ENCODE results near the gene E2F4. TPM values are rescaled to one million over a fixed set of nuclear protein-coding genes. Genes with fewer than 3 reads are reported as not detected.

The E2F4 gene
- total and polyA plus RNA-seq, 2 of the 13 experiments (the other 11 are each of a cell fraction or from before 2014, with no cell fraction given), result 84.8 to 91.2 TPM

DNA sequence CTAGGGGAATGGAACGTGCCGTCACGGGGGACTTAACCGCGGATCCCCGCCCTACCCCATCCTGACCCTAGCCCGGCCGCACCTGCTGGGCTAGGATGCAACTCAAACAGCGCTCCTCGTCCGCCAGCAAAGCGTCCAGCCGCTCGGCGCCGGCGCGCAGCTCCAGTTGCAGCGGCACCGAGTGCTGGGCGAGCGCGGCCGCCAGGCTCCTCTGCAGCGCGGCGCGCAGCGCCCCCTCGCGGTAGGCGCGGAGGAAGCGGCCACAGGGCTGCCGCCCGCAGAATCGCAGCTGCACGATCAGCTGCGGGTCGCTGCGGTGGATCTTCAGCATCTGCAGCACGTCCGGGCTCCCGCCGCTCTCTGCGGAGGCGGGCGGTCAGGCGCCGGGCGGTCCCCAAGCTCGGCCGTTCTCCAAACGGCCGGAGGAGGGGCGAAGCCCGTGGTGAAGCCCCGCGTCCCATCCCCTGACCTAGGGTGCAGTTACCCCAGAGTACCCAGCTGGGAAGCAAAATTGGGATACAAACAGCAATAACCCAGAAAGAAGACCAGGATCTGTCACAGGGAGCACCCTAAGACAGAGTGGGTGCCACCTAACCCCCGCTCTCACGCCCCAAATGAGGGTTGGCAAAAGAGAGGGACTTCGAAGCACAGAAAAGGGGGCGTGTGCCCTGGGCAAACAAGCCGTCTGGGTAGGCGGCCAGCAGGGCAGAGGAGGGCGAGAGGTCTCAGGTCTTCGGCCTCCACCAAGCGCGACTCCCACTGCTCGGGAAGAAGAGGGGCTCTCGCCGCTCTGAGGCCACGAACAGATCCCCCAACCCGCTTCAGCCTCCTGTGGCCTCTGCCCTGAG lies 36.4 kb upstream of the E2F4 start (continued):
- TF ChIP-seq PHF8 (CRISPR knock-in tag; IDR thresholded peaks at IDR 0.05), result peak; percentile 36; the same call in 1 of the 2 replicates
- TF ChIP-seq SMAD3 (CRISPR knock-in tag; IDR thresholded peaks at IDR 0.05), result no peak
- no peak for TF ChIP-seq SIX1 (CRISPR knock-in tag; IDR thresholded peaks at IDR 0.05; ENCODE audit: borderline replicate concordance)
- TF ChIP-seq MYC (CRISPR knock-in tag; IDR thresholded peaks at IDR 0.05; ENCODE audit: borderline replicate concordance), result peak; percentile 61
- TF ChIP-seq FOXA1 (IDR thresholded peaks at IDR 0.05), result no peak
- TF ChIP-seq FOXA1 (CRISPR knock-in tag; IDR thresholded peaks at IDR 0.05), result no peak
- no peak for TF ChIP-seq KDM5A (IDR thresholded peaks at IDR 0.05; ENCODE audit: borderline replicate concordance, low read length)
- TF ChIP-seq MXI1 (IDR thresholded peaks at IDR 0.05; ENCODE audit: borderline replicate concordance, low read depth, low read length), result peak; percentile 62; the same call in 1 of the 3 replicates
- TF ChIP-seq, protein P1, sequence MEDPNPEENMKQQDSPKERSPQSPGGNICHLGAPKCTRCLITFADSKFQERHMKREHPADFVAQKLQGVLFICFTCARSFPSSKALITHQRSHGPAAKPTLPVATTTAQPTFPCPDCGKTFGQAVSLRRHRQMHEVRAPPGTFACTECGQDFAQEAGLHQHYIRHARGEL (CRISPR knock-in tag; IDR thresholded peaks at IDR 0.05), result no peak
- TF ChIP-seq RXRA (CRISPR knock-in tag; IDR thresholded peaks at IDR 0.05), result no peak
- no peak for TF ChIP-seq ELF4 (CRISPR knock-in tag; IDR thresholded peaks at IDR 0.05; ENCODE audit: borderline replicate concordance)
- TF ChIP-seq, protein P2, sequence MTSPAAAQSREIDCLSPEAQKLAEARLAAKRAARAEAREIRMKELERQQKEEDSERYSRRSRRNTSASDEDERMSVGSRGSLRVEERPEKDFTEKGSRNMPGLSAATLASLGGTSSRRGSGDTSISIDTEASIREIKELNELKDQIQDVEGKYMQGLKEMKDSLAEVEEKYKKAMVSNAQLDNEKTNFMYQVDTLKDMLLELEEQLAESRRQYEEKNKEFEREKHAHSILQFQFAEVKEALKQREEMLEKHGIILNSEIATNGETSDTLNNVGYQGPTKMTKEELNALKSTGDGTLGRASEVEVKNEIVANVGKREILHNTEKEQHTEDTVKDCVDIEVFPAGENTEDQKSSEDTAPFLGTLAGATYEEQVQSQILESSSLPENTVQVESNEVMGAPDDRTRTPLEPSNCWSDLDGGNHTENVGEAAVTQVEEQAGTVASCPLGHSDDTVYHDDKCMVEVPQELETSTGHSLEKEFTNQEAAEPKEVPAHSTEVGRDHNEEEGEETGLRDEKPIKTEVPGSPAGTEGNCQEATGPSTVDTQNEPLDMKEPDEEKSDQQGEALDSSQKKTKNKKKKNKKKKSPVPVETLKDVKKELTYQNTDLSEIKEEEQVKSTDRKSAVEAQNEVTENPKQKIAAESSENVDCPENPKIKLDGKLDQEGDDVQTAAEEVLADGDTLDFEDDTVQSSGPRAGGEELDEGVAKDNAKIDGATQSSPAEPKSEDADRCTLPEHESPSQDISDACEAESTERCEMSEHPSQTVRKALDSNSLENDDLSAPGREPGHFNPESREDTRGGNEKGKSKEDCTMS (CRISPR knock-in tag; conservative IDR thresholded peaks at IDR 0.05), result no peak
- peak; percentile 63; the same call in 1 of the 2 replicates for TF ChIP-seq ZNF773 (CRISPR knock-in tag; IDR thresholded peaks at IDR 0.05; ENCODE audit: borderline replicate concordance)
- TF ChIP-seq, protein P3, sequence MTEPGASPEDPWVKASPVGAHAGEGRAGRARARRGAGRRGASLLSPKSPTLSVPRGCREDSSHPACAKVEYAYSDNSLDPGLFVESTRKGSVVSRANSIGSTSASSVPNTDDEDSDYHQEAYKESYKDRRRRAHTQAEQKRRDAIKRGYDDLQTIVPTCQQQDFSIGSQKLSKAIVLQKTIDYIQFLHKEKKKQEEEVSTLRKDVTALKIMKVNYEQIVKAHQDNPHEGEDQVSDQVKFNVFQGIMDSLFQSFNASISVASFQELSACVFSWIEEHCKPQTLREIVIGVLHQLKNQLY (CRISPR knock-in tag; IDR thresholded peaks at IDR 0.05), result no peak
- TF ChIP-seq ZFAT (CRISPR knock-in tag; conservative IDR thresholded peaks at IDR 0.05), result no peak
- TF ChIP-seq ZNF33A (CRISPR knock-in tag; IDR thresholded peaks at IDR 0.05; ENCODE audit: borderline replicate concordance), result no peak
- TF ChIP-seq FOSL2 (CRISPR knock-in tag; IDR thresholded peaks at IDR 0.05), result no peak; the same call in 1 of the 2 replicates
- no peak; the same call in 1 of the 2 replicates for TF ChIP-seq RXRB (CRISPR knock-in tag; IDR thresholded peaks at IDR 0.05; ENCODE audit: borderline replicate concordance)
- TF ChIP-seq ZNF792 (CRISPR knock-in tag; IDR thresholded peaks at IDR 0.05), result peak; percentile 13; the same call in 1 of the 2 replicates
- 0 out of 2 replicates have a peak, but pooled peaks have one; percentile 34 for TF ChIP-seq ZNF329 (CRISPR knock-in tag; IDR thresholded peaks at IDR 0.05; ENCODE audit: low read depth)
- TF ChIP-seq, protein P4, sequence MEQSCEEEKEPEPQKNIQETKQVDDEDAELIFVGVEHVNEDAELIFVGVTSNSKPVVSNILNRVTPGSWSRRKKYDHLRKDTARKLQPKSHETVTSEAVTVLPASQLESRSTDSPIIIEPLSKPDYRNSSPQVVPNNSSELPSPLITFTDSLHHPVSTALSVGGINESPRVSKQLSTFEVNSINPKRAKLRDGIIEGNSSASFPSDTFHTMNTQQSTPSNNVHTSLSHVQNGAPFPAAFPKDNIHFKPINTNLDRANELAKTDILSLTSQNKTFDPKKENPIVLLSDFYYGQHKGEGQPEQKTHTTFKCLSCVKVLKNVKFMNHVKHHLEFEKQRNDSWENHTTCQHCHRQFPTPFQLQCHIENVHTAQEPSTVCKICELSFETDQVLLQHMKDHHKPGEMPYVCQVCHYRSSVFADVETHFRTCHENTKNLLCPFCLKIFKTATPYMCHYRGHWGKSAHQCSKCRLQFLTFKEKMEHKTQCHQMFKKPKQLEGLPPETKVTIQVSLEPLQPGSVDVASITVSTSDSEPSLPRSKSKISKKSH (CRISPR knock-in tag; IDR thresholded peaks at IDR 0.05; ENCODE audit: borderline replicate concordance), result no peak
- TF ChIP-seq IKZF1 (IDR thresholded peaks at IDR 0.05), result no peak
- TF ChIP-seq, protein P5, sequence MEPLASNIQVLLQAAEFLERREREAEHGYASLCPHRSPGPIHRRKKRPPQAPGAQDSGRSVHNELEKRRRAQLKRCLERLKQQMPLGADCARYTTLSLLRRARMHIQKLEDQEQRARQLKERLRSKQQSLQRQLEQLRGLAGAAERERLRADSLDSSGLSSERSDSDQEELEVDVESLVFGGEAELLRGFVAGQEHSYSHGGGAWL (CRISPR knock-in tag; IDR thresholded peaks at IDR 0.05), result peak; percentile 71; the same call in 1 of the 2 replicates
- peak; percentile 80 for TF ChIP-seq SALL1 (CRISPR knock-in tag; IDR thresholded peaks at IDR 0.05)
- TF ChIP-seq KDM1A (CRISPR knock-in tag; IDR thresholded peaks at IDR 0.05), result no peak
- no peak; the same call in 1 of the 2 replicates for TF ChIP-seq ZNF101 (CRISPR knock-in tag; IDR thresholded peaks at IDR 0.05; ENCODE audit: borderline replicate concordance, low read depth)
